GM12878 (cell line): ENCODE measurements around the gene IGF1R. TPM values are rescaled to one million over a fixed set of nuclear protein-coding genes. Genes with fewer than 3 reads are reported as not detected.
A peak's percentile ranks its signal among the peaks of the same experiment; 100 is the strongest.

Experiments
- ATAC-seq: fragments of 200-7000 bp; cut with Tn5 transposase; 3 replicates; pipeline ENCODE4 v1.9.1; 2020; ENCODE audit warnings: mild to moderate bottlenecking, moderate library complexity
- BruUV-seq: library from RNA; stranded (reverse); fragments of 400-500 nt; replicated peaks from 2 replicates; lab custom pipeline; 2021; lab: Mats Ljungman, UMichigan
- CTCF ChIA-PET: fragments of 300-600 bp; sonication (Branson Sonifier 250); formaldehyde crosslinking; extraction: SDS; loops from one replicate; lab custom pipeline; 2021; ENCODE audit warnings: inconsistent platforms; lab: Yijun Ruan, JAX
- POLR2A ChIA-PET: fragments of 350-600 bp; formaldehyde crosslinking; extraction: SDS; loops from one replicate; lab custom pipeline; 2021; ENCODE audit warnings: inconsistent platforms; lab: Charles Lee
- RAD21 ChIA-PET: fragments of 300-600 bp; sonication (Branson Sonifier 250); formaldehyde crosslinking; loops from one replicate; lab custom pipeline; 2023; ENCODE audit warnings: antibody characterized with exemption; ENCODE audit not compliant: unreplicated experiment; lab: Charles Lee
- SMC1A ChIA-PET: fragments of 300-600 bp; sonication (Branson Sonifier 250); formaldehyde crosslinking; loops from one replicate; lab custom pipeline; 2023; ENCODE audit not compliant: unreplicated experiment, uncharacterized antibody; lab: Charles Lee
- DNase-seq: peaks from one replicate; pipeline ENCODE4 v3.0.0-alpha.2; 2011; ENCODE audit warnings: low read depth, low spot score
- FAIRE-seq: peaks from 3 replicates; lab custom pipeline; 2011; peaks lifted over from hg19 to GRCh38; lab: Jason Lieb, UNC
- H2AFZ ChIP-seq: 2 replicates; pipeline ENCODE4 v1.6.0; 2011; ENCODE audit warnings: low read depth, low read length, control low read depth; ENCODE audit not compliant: control insufficient read depth
- H3K27ac ChIP-seq: 2 replicates; pipeline ENCODE4 v1.5.1; 2011; ENCODE audit warnings: control low read depth; ENCODE audit not compliant: control insufficient read depth, insufficient read depth
- H3K27me3 ChIP-seq, 2 experiments: replicated peaks in 1 of 2; 2 replicates each; pipeline versions ENCODE4 v1.6.0 to v1.6.1; 2011; ENCODE audit warnings: low read length in 1 of 2; ENCODE audit not compliant: control insufficient read depth in 2 of 2, insufficient read depth in 2 of 2
- H3K36me3 ChIP-seq, 2 experiments: 2 replicates each; pipeline ENCODE4 v1.5.1; 2011; ENCODE audit warnings: low read length in 1 of 2; ENCODE audit not compliant: control insufficient read depth in 2 of 2, insufficient read depth in 2 of 2
- H3K4me1 ChIP-seq: 2 replicates; pipeline ENCODE4 v1.6.1; 2011; ENCODE audit warnings: mild to moderate bottlenecking, low read length, moderate library complexity, mixed read lengths; ENCODE audit not compliant: control insufficient read depth, insufficient read depth
- H3K4me2 ChIP-seq: 2 replicates; pipeline ENCODE4 v1.6.0; 2011; ENCODE audit warnings: control low read depth; ENCODE audit not compliant: control insufficient read depth, insufficient read depth
- H3K4me3 ChIP-seq: fragments of 200-600 bp; sonication (generic); 2 replicates; pipeline ENCODE4 v1.5.1; 2016
- H3K79me2 ChIP-seq: 2 replicates; pipeline ENCODE4 v1.6.0; 2011; ENCODE audit warnings: low read length; ENCODE audit not compliant: control insufficient read depth, insufficient read depth
- H3K9ac ChIP-seq: 2 replicates; pipeline ENCODE4 v1.8.0; 2011; ENCODE audit warnings: low read length, control low read depth, mixed read lengths; ENCODE audit not compliant: control insufficient read depth, insufficient read depth
- H3K9me3 ChIP-seq: replicated peaks from 3 replicates; pipeline ENCODE4 v1.5.1; 2011; ENCODE audit warnings: mild to moderate bottlenecking, low read length; ENCODE audit not compliant: control insufficient read depth, insufficient read depth
- H4K20me1 ChIP-seq: 2 replicates; pipeline ENCODE4 v1.6.0; 2011; ENCODE audit not compliant: control insufficient read depth, insufficient read depth
- BCL11A ChIP-seq: IDR thresholded peaks from 2 replicates; pipeline ENCODE4 v1.6.1; 2011; ENCODE audit warnings: low read depth, low read length
- DPF2 ChIP-seq: fragments of 450-650 bp; IDR thresholded peaks from 2 replicates; pipeline ENCODE4 v1.6.1; 2017; ENCODE audit warnings: mild to moderate bottlenecking
- EED ChIP-seq: sonication (generic); IDR thresholded peaks from 2 replicates; pipeline ENCODE4 v1.6.1; 2016; ENCODE audit warnings: antibody characterized with exemption, low read depth
- IKZF1 ChIP-seq: fragments of 450-650 bp; conservative IDR thresholded peaks from 2 replicates; pipeline ENCODE4 v1.6.1; 2017; ENCODE audit warnings: antibody characterized with exemption, mild to moderate bottlenecking
- IKZF2 ChIP-seq, 2 experiments: fragments of 450-650 bp; IDR thresholded peaks; 2 replicates each; pipeline ENCODE4 v1.6.1; 2017; ENCODE audit warnings: mild to moderate bottlenecking in 2 of 2, moderate library complexity in 2 of 2
- IRF4 ChIP-seq: IDR thresholded peaks from 2 replicates; pipeline ENCODE4 v1.6.1; 2011; ENCODE audit warnings: low read depth, low read length
- JUNB ChIP-seq: IDR thresholded peaks from 2 replicates; pipeline ENCODE4 v1.6.1; 2016; ENCODE audit warnings: antibody characterized with exemption, mild to moderate bottlenecking
- MTA2 ChIP-seq: fragments of 450-650 bp; IDR thresholded peaks from 2 replicates; pipeline ENCODE4 v1.6.1; 2016; ENCODE audit warnings: low read depth, mild to moderate bottlenecking, moderate library complexity
- NR2F1 ChIP-seq: fragments of 450-650 bp; conservative IDR thresholded peaks from 2 replicates; pipeline ENCODE4 v1.6.1; 2017; ENCODE audit warnings: mild to moderate bottlenecking
- PBX3 ChIP-seq: IDR thresholded peaks from 2 replicates; pipeline ENCODE4 v1.6.1; 2011; ENCODE audit warnings: mild to moderate bottlenecking, low read depth, low read length, moderate library complexity; ENCODE audit not compliant: insufficient replicate concordance
- RAD51 ChIP-seq: fragments of 450-650 bp; IDR thresholded peaks from 2 replicates; pipeline ENCODE4 v1.6.1; 2016; ENCODE audit warnings: moderate library complexity, mild to moderate bottlenecking, inconsistent platforms
- YY1 ChIP-seq: IDR thresholded peaks from 2 replicates; pipeline ENCODE4 v1.6.1; 2011; ENCODE audit warnings: low read depth, mild to moderate bottlenecking, low read length
- ZNF24 ChIP-seq: fragments of 450-650 bp; IDR thresholded peaks from 2 replicates; pipeline ENCODE4 v1.6.1; 2017; ENCODE audit warnings: antibody characterized with exemption, mild to moderate bottlenecking
- WGBS: methylation state at CpG from one replicate; pipeline ENCODE4 v1.1.6; 2016; ENCODE audit warnings: low lambda C conversion rate; ENCODE audit not compliant: insufficient replicate concordance, insufficient coverage; ENCODE audit errors: missing lambda C conversion rate; 5-methylcytosine and 5-hydroxymethylcytosine counted together
- in situ Hi-C: fragments of 300-500 bp; cut with MboI; formaldehyde crosslinking; loops from 9 replicates; pipeline ENCODE4 v1.14.3; 2018; ENCODE audit warnings: mixed read lengths
- intact Hi-C: fragments of 100-400 bp; cut with micrococcal nuclease; formaldehyde crosslinking; loops from one replicate; pipeline ENCODE4 v1.14.2; 2022; ENCODE audit not compliant: unreplicated experiment
- polyA plus RNA-seq, 11 experiments: library from polyadenylated mRNA; depleted of rRNA in 4 of 11; unstranded in 6 of 11; stranded (reverse) in 5 of 11; fragments of >200 nt; fragmentation: Nextera tagmentation in 4 of 11; fragmentation: Illumina TruSeq in 1 of 11; extraction: Ambion mirVana in 4 of 11; extraction: Trizol in 1 of 11; gene quantifications; 1 replicate in 1 of 11; 2 replicates in 10 of 11; pipeline versions ENCODE4 v1.2.1 to v1.2.3, GENCODE V29; 2011 to 2016; ENCODE audit warnings: inconsistent platforms in 2 of 11, missing spikeins in 2 of 11, low read depth in 1 of 11
- total RNA-seq, 4 experiments: library from RNA; depleted of rRNA in 3 of 4; stranded (reverse); fragments of >200 nt in 3 of 4; fragmentation: Illumina TruSeq in 1 of 4; extraction: Trizol in 1 of 4; gene quantifications; 2 replicates each; pipeline versions ENCODE4 v1.2.1 to v1.2.3, GENCODE V29; 2013 to 2021
- TF ChIP-seq, protein P1 (sequence below): fragments of 450-650 bp; IDR thresholded peaks from 2 replicates; pipeline ENCODE4 v1.6.1; 2018; ENCODE audit warnings: mild to moderate bottlenecking, low read depth, moderate library complexity; ENCODE audit not compliant: partially characterized antibody
- TF ChIP-seq, protein P2 (sequence below): fragments of 150-350 bp; IDR thresholded peaks from 2 replicates; pipeline ENCODE4 v1.6.1; 2014; ENCODE audit warnings: mild to moderate bottlenecking, low read depth, low read length

Gene IGF1R
- total and polyA plus RNA-seq, 10 of the 15 experiments (the other 5 are each of a cell fraction or from before 2014, with no cell fraction given) = 0.03 to 2.7 (median 0.66) TPM

DNA sequence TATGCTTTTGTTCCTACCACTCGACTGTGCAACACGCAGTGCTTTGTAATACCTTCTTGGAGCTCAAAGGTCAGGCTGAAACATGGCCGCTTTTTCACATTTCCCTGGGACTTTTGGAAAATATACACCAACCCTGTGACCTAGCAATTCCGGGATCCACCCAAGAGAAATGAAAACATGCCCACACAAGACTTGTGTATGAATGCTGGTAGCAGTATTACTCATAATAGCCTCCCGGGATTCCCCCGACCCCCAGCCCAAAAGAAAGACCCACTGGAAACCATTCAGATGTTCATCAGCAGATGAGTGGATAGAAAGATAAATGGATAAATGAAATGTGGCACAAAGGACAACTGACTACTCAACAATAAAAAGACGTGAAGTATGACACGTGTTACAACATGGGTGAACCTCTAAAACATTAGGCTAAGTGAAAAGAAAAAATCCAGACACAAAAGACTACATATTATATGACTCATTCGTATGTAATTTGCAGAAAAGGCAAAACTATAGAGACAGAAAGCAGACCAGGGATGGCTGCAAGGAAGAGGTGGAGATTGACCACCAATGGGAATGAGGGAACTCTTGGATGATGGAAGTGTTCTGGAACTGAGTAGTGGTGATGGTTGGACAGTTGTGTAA, 255.2 kb downstream of the IGF1R start:
- no peaks in the 10 kb centered on the region; the same call in 1 of the 2 replicates for H3K4me1 ChIP-seq
- TF ChIP-seq JUNB (peak; percentile 59), MTA2 (0 out of 2 replicates have a peak, but pooled peaks have one; percentile 18), DPF2 (peak; percentile 47; the same call in 1 of the 2 replicates), PBX3 (no peak), RAD51 (no peak), ZNF24 (no peak), BCL11A (0 out of 2 replicates have a peak, but pooled peaks have one; percentile 26), YY1 (0 out of 2 replicates have a peak, but pooled peaks have one; percentile 22), IRF4 (peak; percentile 52; the same call in 1 of the 2 replicates), IKZF2 (IDR thresholded peaks at IDR 0.05) (peak; percentile 47 to 50; a peak in 2 of 4 replicates), EED (0 out of 2 replicates have a peak, but pooled peaks have one; percentile 25), NR2F1 (0 out of 2 replicates have a peak, but pooled peaks have one; percentile 25), IKZF1 (peak; percentile 35; the same call in 1 of the 2 replicates)
- TF ChIP-seq, protein P1, sequence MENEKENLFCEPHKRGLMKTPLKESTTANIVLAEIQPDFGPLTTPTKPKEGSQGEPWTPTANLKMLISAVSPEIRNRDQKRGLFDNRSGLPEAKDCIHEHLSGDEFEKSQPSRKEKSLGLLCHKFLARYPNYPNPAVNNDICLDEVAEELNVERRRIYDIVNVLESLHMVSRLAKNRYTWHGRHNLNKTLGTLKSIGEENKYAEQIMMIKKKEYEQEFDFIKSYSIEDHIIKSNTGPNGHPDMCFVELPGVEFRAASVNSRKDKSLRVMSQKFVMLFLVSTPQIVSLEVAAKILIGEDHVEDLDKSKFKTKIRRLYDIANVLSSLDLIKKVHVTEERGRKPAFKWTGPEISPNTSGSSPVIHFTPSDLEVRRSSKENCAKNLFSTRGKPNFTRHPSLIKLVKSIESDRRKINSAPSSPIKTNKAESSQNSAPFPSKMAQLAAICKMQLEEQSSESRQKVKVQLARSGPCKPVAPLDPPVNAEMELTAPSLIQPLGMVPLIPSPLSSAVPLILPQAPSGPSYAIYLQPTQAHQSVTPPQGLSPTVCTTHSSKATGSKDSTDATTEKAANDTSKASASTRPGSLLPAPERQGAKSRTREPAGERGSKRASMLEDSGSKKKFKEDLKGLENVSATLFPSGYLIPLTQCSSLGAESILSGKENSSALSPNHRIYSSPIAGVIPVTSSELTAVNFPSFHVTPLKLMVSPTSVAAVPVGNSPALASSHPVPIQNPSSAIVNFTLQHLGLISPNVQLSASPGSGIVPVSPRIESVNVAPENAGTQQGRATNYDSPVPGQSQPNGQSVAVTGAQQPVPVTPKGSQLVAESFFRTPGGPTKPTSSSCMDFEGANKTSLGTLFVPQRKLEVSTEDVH = no peak
- TF ChIP-seq, protein P2, sequence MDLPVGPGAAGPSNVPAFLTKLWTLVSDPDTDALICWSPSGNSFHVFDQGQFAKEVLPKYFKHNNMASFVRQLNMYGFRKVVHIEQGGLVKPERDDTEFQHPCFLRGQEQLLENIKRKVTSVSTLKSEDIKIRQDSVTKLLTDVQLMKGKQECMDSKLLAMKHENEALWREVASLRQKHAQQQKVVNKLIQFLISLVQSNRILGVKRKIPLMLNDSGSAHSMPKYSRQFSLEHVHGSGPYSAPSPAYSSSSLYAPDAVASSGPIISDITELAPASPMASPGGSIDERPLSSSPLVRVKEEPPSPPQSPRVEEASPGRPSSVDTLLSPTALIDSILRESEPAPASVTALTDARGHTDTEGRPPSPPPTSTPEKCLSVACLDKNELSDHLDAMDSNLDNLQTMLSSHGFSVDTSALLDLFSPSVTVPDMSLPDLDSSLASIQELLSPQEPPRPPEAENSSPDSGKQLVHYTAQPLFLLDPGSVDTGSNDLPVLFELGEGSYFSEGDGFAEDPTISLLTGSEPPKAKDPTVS = no peak
- TF ChIP-seq, all 136 proteins: peak for 10
- H3K27me3 ChIP-seq = no peaks in the 10 kb centered on the region
- H4K20me1 ChIP-seq = no peaks in the 10 kb centered on the region
- 34% methylated on average over 9 of the region's 9 CpGs for WGBS
- H3K9ac ChIP-seq = no peak overlapping the region
- intact Hi-C loops (loop anchor here (1.0 to 5.0 kb wide), 2 partner anchors 154 to 173 kb away; no protein-coding TSS in a partner anchor), in situ Hi-C loops (no loop called here)
- FAIRE-seq = peak; percentile 18
- no peak overlapping the region; the same call in 1 of the 2 replicates for H2AFZ ChIP-seq
- H3K9me3 ChIP-seq = peaks cover 1% of the 10 kb centered on the region; the same call in 2 of the 3 replicates
- ATAC-seq = peak; percentile 51
- ChIA-PET SMC1A (interaction anchor here (0.7 to 3.6 kb wide), 7 partner anchors 19 to 173 kb away, joined by 3 to 12 read pairs (median 4); no protein-coding TSS in a partner anchor), RAD21 (interaction anchor here (1.0 to 1.3 kb wide), 2 partner anchors 49 to 158 kb away, joined by 3 read pairs; no protein-coding TSS in a partner anchor), POLR2A (no interaction called here), CTCF (interaction anchor here (0.7 to 2.6 kb wide), 7 partner anchors 10 to 180 kb away, joined by 3 to 11 read pairs (median 4); no protein-coding TSS in a partner anchor)
- no peak overlapping the region for H3K4me3 ChIP-seq
- no peak for DNase-seq
- no peak overlapping the region for H3K4me2 ChIP-seq
- BruUV-seq = no TSS peak
- no peaks in the 10 kb centered on the region for H3K79me2 ChIP-seq
- H3K36me3 ChIP-seq = no peaks in the 10 kb centered on the region
- no peak overlapping the region for H3K27ac ChIP-seq
